Activated CD4-positive, alpha-beta T cell treated with anti-CD3 and anti-CD28 coated beads, Interleukin-2, amount 50 U/mL, for 24 hours (primary cell): ENCODE data around the gene STOX2.
"Not testable (repeated sequence)": the region's sequence is repeated elsewhere in the genome, so short reads cannot be mapped to it uniquely, and the experiment has no call there.

ENCODE experiments used
- DNase-seq, 2 donors: peaks; one replicate each; pipeline ENCODE4 v3.0.0-alpha.2; 2020; ENCODE audit warnings: low read depth in 1 of 2, low spot score in 1 of 2

STOX2 gene

GRCh38 chr4:184019667-184020623 is 114.8 kb downstream of the STOX2 start:
- no peak for DNase-seq

- no peak for DNase-seq
Observed at GRCh38 chr4:184021389-184021788, 116.3 kb downstream of the STOX2 start.

- no peak for DNase-seq
Observed at GRCh38 chr4:184022679-184023383, 117.7 kb downstream of the STOX2 start.

GRCh38 chr4:184024637-184025036 is 119.5 kb downstream of the STOX2 start:
- no peak for DNase-seq

- DNase-seq = no peak
Observed at GRCh38 chr4:184028561-184029374, 123.7 kb downstream of the STOX2 start.

GRCh38 chr4:184030036-184030435 is 124.9 kb downstream of the STOX2 start:
- no peak for DNase-seq

- DNase-seq = no peak
Observed at GRCh38 chr4:184030764-184031163, 125.7 kb downstream of the STOX2 start.

- no peak for DNase-seq
Observed at GRCh38 chr4:184032091-184032490, 127.0 kb downstream of the STOX2 start.

GRCh38 chr4:184039963-184040383 is 134.9 kb downstream of the STOX2 start:
- DNase-seq = no peak

GRCh38 chr4:184041156-184041555 is 136.0 kb downstream of the STOX2 start:
- no peak for DNase-seq

GRCh38 chr4:184046148-184046547 is 141.0 kb downstream of the STOX2 start:
- DNase-seq = no peak

- not testable (repeated sequence) for DNase-seq
Observed at GRCh38 chr4:184051262-184051661, 146.2 kb downstream of the STOX2 start.

GRCh38 chr4:184052616-184053015 is 147.5 kb downstream of the STOX2 start:
- DNase-seq = no peak

GRCh38 chr4:184053434-184053833 is 148.3 kb downstream of the STOX2 start:
- no peak for DNase-seq

GRCh38 chr4:184056877-184057276 is 151.8 kb downstream of the STOX2 start:
- DNase-seq = no peak

GRCh38 chr4:184058026-184058425 is 152.9 kb downstream of the STOX2 start:
- DNase-seq = no peak

- no peak for DNase-seq
Observed at GRCh38 chr4:184059099-184059498, 154.0 kb downstream of the STOX2 start.

- DNase-seq = no peak
Observed at GRCh38 chr4:184061582-184061981, 156.5 kb downstream of the STOX2 start.

GRCh38 chr4:184062769-184063168 is 157.7 kb downstream of the STOX2 start:
- no peak for DNase-seq

GRCh38 chr4:184064877-184065276 is 159.8 kb downstream of the STOX2 start:
- no peak for DNase-seq

- no peak for DNase-seq
Observed at GRCh38 chr4:184066584-184067300, 161.6 kb downstream of the STOX2 start.
